LNCAP (cell line): ENCODE measurements around the gene ASF1A.
A peak's percentile ranks its signal among the peaks of the same experiment; 100 is the strongest.

Source experiments
- CTCF ChIP-seq: fragments of 450-650 bp; IDR thresholded peaks from 2 replicates; pipeline ENCODE4 v1.5.1; 2017; ENCODE audit warnings: mild to moderate bottlenecking

The ASF1A gene

GRCh38 chr6:118893064-118893806 lies 717 bp upstream of the ASF1A start:
- TF ChIP-seq CTCF, result no peak

- TF ChIP-seq CTCF, result no peak
Observed at GRCh38 chr6:118894425-118895260, 691 bp downstream of the ASF1A start.

- no peak for TF ChIP-seq CTCF
Observed at GRCh38 chr6:118895261-118895560, 1.3 kb downstream of the ASF1A start.

GRCh38 chr6:118895859-118896258 lies 1.9 kb downstream of the ASF1A start:
- no peak for TF ChIP-seq CTCF

GRCh38 chr6:118896339-118897136 lies 2.6 kb downstream of the ASF1A start:
- peak; percentile 57 for TF ChIP-seq CTCF

GRCh38 chr6:118897386-118897785 lies 3.4 kb downstream of the ASF1A start:
- no peak for TF ChIP-seq CTCF

GRCh38 chr6:118899948-118900347 lies 6.0 kb downstream of the ASF1A start:
- no peak for TF ChIP-seq CTCF
